Activated CD4-positive, alpha-beta T cell treated with anti-CD3 and anti-CD28 coated beads, Interleukin-2, amount 50 U/mL, for 4 hours (primary cell): Measurements from ENCODE around the gene ACAT2.
A peak's percentile ranks its signal among the peaks of the same experiment; 100 is the strongest.
"Not testable (repeated sequence)": the region's sequence is repeated elsewhere in the genome, so short reads cannot be mapped to it uniquely, and the experiment has no call there.

Source experiments
- DNase-seq, 2 experiments: peaks; one replicate each; pipeline ENCODE4 v3.0.0-alpha.2; 2020

The ACAT2 gene

GRCh38 chr6:159816775-159817174, 54.9 kb downstream of the ACAT2 start:
- DNase-seq = not testable (repeated sequence)

- no peak for DNase-seq
Observed at GRCh38 chr6:159817951-159818739, 56.3 kb downstream of the ACAT2 start.

GRCh38 chr6:159819098-159819497, 57.3 kb downstream of the ACAT2 start:
- no peak for DNase-seq

GRCh38 chr6:159819932-159820640, 58.2 kb downstream of the ACAT2 start:
- DNase-seq = peak in 1 of 2 experiments; percentile 15

- DNase-seq = no peak
Observed at GRCh38 chr6:159821122-159821521, 59.3 kb downstream of the ACAT2 start.

GRCh38 chr6:159821726-159822125, 59.9 kb downstream of the ACAT2 start:
- no peak for DNase-seq

- DNase-seq = no peak
Observed at GRCh38 chr6:159823953-159824352, 62.1 kb downstream of the ACAT2 start.

GRCh38 chr6:159824690-159825089, 62.8 kb downstream of the ACAT2 start:
- DNase-seq = not testable (repeated sequence)

- DNase-seq = no peak
Observed at GRCh38 chr6:159826004-159826403, 64.2 kb downstream of the ACAT2 start.

GRCh38 chr6:159826968-159827647, 65.3 kb downstream of the ACAT2 start:
- DNase-seq = no peak

- DNase-seq = no peak
Observed at GRCh38 chr6:159828074-159828473, 66.2 kb downstream of the ACAT2 start.
